GM18508 (cell line): Measurements from ENCODE around the gene KRT80.

Experiments used
- ATAC-seq: cut with Tn5 transposase; IDR thresholded peaks from one replicate; pipeline ENCODE4 v1.9.1; 2021; ENCODE audit warnings: moderate number of reproducible peaks; ENCODE audit not compliant: insufficient read depth, unreplicated experiment

KRT80 gene

GRCh38 chr12:52212701-52213563, 21.1 kb upstream of the KRT80 start:
- ATAC-seq = no peak

GRCh38 chr12:52211716-52212585, 20.1 kb upstream of the KRT80 start:
- no peak for ATAC-seq

- ATAC-seq = no peak
These were observed 19.3 kb upstream of the KRT80 start for GRCh38 chr12:52210925-52211650.

- no peak for ATAC-seq
These were observed 18.5 kb upstream of the KRT80 start for GRCh38 chr12:52210186-52210924.

GRCh38 chr12:52209321-52209720, 17.5 kb upstream of the KRT80 start:
- no peak for ATAC-seq

GRCh38 chr12:52208424-52209165, 16.8 kb upstream of the KRT80 start:
- no peak for ATAC-seq

- ATAC-seq = no peak
These were observed 16.1 kb upstream of the KRT80 start for GRCh38 chr12:52207895-52208294.

- ATAC-seq = no peak
These were observed 15.3 kb upstream of the KRT80 start for GRCh38 chr12:52207106-52207505.

- no peak for ATAC-seq
These were observed 14.7 kb upstream of the KRT80 start for GRCh38 chr12:52206304-52207040.

GRCh38 chr12:52205612-52206303, 13.9 kb upstream of the KRT80 start:
- no peak for ATAC-seq

- ATAC-seq = no peak
These were observed 13.2 kb upstream of the KRT80 start for GRCh38 chr12:52204931-52205505.

- no peak for ATAC-seq
These were observed 12.5 kb upstream of the KRT80 start for GRCh38 chr12:52204095-52204930.

- ATAC-seq = no peak
These were observed 11.5 kb upstream of the KRT80 start for GRCh38 chr12:52203079-52203921.

GRCh38 chr12:52202361-52203078, 10.7 kb upstream of the KRT80 start:
- ATAC-seq = no peak

- ATAC-seq = no peak
These were observed 9.6 kb upstream of the KRT80 start for GRCh38 chr12:52201451-52201839.
